Prostate gland (tissue), 2 donors: ENCODE results near the gene SLC35G3. TPM values are rescaled to one million over a fixed set of nuclear protein-coding genes. Genes with fewer than 3 reads are reported as not detected.
"Not testable (repeated sequence)": the region's sequence is repeated elsewhere in the genome, so short reads cannot be mapped to it uniquely, and the experiment has no call there.

Experiments used
- DNase-seq: peaks from one replicate; pipeline ENCODE4 v3.0.0-alpha.2; 2019; ENCODE audit warnings: low spot score
- H3K27ac ChIP-seq, 2 donors: fragments of 200-600 bp; sonication (generic); 2 replicates each; pipeline ENCODE4 v1.5.1; 2017 to 2019
- H3K27me3 ChIP-seq: fragments of 200-600 bp; sonication (generic); replicated peaks from 2 replicates; pipeline ENCODE4 v1.5.1; 2019; ENCODE audit not compliant: insufficient read depth
- H3K36me3 ChIP-seq, 2 donors: fragments of 200-600 bp; sonication (generic); 1 replicate in 1 of 2; 2 replicates in 1 of 2; pipeline versions ENCODE4 v1.5.1 to v1.8.1; 2017 to 2019
- H3K4me1 ChIP-seq: fragments of 200-600 bp; sonication (generic); replicated peaks from 2 replicates; pipeline ENCODE4 v1.5.1; 2019
- H3K4me3 ChIP-seq, 2 donors: fragments of 200-600 bp; sonication (generic); 2 replicates each; pipeline ENCODE4 v1.5.1; 2017 to 2019
- H3K9me3 ChIP-seq: fragments of 200-600 bp; sonication (generic); 2 replicates; pipeline ENCODE4 v1.5.1; 2017
- POLR2A ChIP-seq: fragments of 450-650 bp; IDR thresholded peaks from one replicate; pipeline ENCODE4 v1.6.1; 2016; ENCODE audit warnings: antibody characterized with exemption, mild to moderate bottlenecking
- POLR2AphosphoS5 ChIP-seq: sonication (generic); formaldehyde crosslinking; IDR thresholded peaks from one replicate; pipeline ENCODE4 v1.6.1; 2017; ENCODE audit warnings: antibody characterized with exemption
- WGBS: methylation state at CpG from one replicate; pipeline ENCODE4 v1.1.5; 2018; 5-methylcytosine and 5-hydroxymethylcytosine counted together
- intact Hi-C: fragments of 100-400 bp; cut with DNase I; formaldehyde crosslinking; loops from one replicate; pipeline ENCODE4 v1.14.2; 2022
- total RNA-seq, 2 donors: library from RNA; depleted of rRNA; stranded (reverse); fragments of >200 nt; gene quantifications; one replicate each; pipeline ENCODE4 v1.1.0, GENCODE V29; 2016
- TF ChIP-seq, protein P1 (sequence below), 4 experiments: fragments of 200-600 bp in 2 of 4; fragments of 450-650 bp in 2 of 4; sonication (generic) in 2 of 4; IDR thresholded peaks; 1 replicate in 3 of 4; 2 replicates in 1 of 4; pipeline ENCODE4 v1.5.1; 2016 to 2019; ENCODE audit warnings: antibody characterized with exemption in 4 of 4, mild to moderate bottlenecking in 2 of 4, moderate library complexity in 2 of 4

Gene SLC35G3
- total RNA-seq, 2 donors from 2014 or later = 0.34 TPM; not detected in 1

- Histone ChIP-seq H3K4me1 (no peaks in the 10 kb centered on the region), H3K4me3 (no peak overlapping the region), H3K27ac (no peak overlapping the region), H3K9me3 (no peaks in the 10 kb centered on the region), H3K36me3 (no peaks in the 10 kb centered on the region), H3K27me3 (no peaks in the 10 kb centered on the region)
- intact Hi-C loops = no loop called here
- no peak for DNase-seq
- 51% methylated on average over 2 of the region's 2 CpGs for WGBS
- TF ChIP-seq, protein P1, sequence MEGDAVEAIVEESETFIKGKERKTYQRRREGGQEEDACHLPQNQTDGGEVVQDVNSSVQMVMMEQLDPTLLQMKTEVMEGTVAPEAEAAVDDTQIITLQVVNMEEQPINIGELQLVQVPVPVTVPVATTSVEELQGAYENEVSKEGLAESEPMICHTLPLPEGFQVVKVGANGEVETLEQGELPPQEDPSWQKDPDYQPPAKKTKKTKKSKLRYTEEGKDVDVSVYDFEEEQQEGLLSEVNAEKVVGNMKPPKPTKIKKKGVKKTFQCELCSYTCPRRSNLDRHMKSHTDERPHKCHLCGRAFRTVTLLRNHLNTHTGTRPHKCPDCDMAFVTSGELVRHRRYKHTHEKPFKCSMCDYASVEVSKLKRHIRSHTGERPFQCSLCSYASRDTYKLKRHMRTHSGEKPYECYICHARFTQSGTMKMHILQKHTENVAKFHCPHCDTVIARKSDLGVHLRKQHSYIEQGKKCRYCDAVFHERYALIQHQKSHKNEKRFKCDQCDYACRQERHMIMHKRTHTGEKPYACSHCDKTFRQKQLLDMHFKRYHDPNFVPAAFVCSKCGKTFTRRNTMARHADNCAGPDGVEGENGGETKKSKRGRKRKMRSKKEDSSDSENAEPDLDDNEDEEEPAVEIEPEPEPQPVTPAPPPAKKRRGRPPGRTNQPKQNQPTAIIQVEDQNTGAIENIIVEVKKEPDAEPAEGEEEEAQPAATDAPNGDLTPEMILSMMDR (IDR thresholded peaks at IDR 0.05) = no peak
- no peak for TF ChIP-seq POLR2A
- no peak for TF ChIP-seq POLR2AphosphoS5
These were observed 6.1 kb downstream of the SLC35G3 start for GRCh38 chr17:35188111-35188510.

DNA sequence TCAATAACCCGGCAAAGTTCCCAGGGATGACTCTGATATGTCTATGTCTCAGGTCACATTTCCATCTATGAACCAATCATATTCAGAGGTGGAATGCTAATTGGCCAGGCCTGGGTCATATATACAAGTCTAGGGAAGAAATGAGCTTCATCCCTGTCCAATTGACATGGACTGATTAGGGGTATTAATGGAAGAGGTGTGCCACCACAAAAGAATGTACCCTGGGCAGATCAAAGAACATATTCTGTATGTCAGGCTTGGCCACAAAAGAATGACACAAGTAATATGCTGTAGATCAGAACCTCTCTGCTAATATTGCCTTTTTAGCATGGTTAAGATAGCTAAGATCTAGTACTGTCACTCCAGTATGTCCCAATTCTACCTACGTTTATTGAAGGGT, 6.7 kb downstream of the SLC35G3 start:
- no peaks in the 10 kb centered on the region for H3K4me1 ChIP-seq
- H3K27me3 ChIP-seq = no peaks in the 10 kb centered on the region
- H3K9me3 ChIP-seq = no peaks in the 10 kb centered on the region
- intact Hi-C loops = no loop called here
- H3K4me3 ChIP-seq = no peak overlapping the region
- 62% methylated on average over 2 of the region's 2 CpGs for WGBS
- no peak overlapping the region for H3K27ac ChIP-seq
- TF ChIP-seq, protein P1 (IDR thresholded peaks at IDR 0.05) = no peak
- TF ChIP-seq POLR2A (no peak), POLR2AphosphoS5 (no peak)
- DNase-seq = no peak
- H3K36me3 ChIP-seq = no peaks in the 10 kb centered on the region

GRCh38 chr17:35185849-35186248, 8.3 kb downstream of the SLC35G3 start:
- H3K27ac ChIP-seq = no peak overlapping the region
- H3K9me3 ChIP-seq = no peaks in the 10 kb centered on the region
- H3K36me3 ChIP-seq = no peaks in the 10 kb centered on the region
- no peak for TF ChIP-seq POLR2AphosphoS5
- TF ChIP-seq, protein P1 (IDR thresholded peaks at IDR 0.05) = no peak
- intact Hi-C loops = no loop called here
- DNase-seq = no peak
- WGBS = 61% methylated on average over 1 of the region's 1 CpG
- H3K27me3 ChIP-seq = no peaks in the 10 kb centered on the region
- H3K4me1 ChIP-seq = no peaks in the 10 kb centered on the region
- H3K4me3 ChIP-seq = no peak overlapping the region

- intact Hi-C loops = no loop called here
- no peaks in the 10 kb centered on the region for H3K9me3 ChIP-seq
- no peak for DNase-seq
- no peaks in the 10 kb centered on the region for H3K36me3 ChIP-seq
- H3K4me1 ChIP-seq = no peaks in the 10 kb centered on the region
- H3K27ac ChIP-seq = no peak overlapping the region
- TF ChIP-seq POLR2A (no peak), POLR2AphosphoS5 (no peak)
- TF ChIP-seq, protein P1 (IDR thresholded peaks at IDR 0.05) = no peak
- no peaks in the 10 kb centered on the region for H3K27me3 ChIP-seq
- no peak overlapping the region for H3K4me3 ChIP-seq
- WGBS = 36% methylated on average over 3 of the region's 3 CpGs
These were observed 9.9 kb downstream of the SLC35G3 start for GRCh38 chr17:35184274-35184673.

- 56% methylated on average over 6 of the region's 6 CpGs for WGBS
- TF ChIP-seq, protein P1 (IDR thresholded peaks at IDR 0.05) = no peak
- Histone ChIP-seq H3K27me3 (no peaks in the 10 kb centered on the region), H3K4me3 (no peak overlapping the region), H3K36me3 (no peaks in the 10 kb centered on the region), H3K9me3 (no peaks in the 10 kb centered on the region), H3K4me1 (no peaks in the 10 kb centered on the region), H3K27ac (no peak overlapping the region)
- no peak for DNase-seq
- intact Hi-C loops = no loop called here
These were observed 10.9 kb downstream of the SLC35G3 start for GRCh38 chr17:35183332-35183731.

- 84% methylated on average over 5 of the region's 5 CpGs for WGBS
- H3K27ac ChIP-seq, H3K27me3 ChIP-seq, H3K4me1 ChIP-seq, DNase-seq, H3K4me3 ChIP-seq, intact Hi-C loops, H3K36me3 ChIP-seq, H3K9me3 ChIP-seq: not testable (repeated sequence)
These were observed 14.8 kb downstream of the SLC35G3 start for GRCh38 chr17:35179379-35179778.
